GM21576 (cell line): ENCODE measurements around the gene COG3.

Source experiments
- ATAC-seq: cut with Tn5 transposase; IDR thresholded peaks from one replicate; pipeline ENCODE4 v1.9.1; 2021; ENCODE audit warnings: mild to moderate bottlenecking, moderate library complexity; ENCODE audit not compliant: unreplicated experiment

COG3 gene

GRCh38 chr13:45445053-45445452 lies 19.7 kb upstream of the COG3 start:
- ATAC-seq, result no peak

GRCh38 chr13:45446181-45446580 lies 18.6 kb upstream of the COG3 start:
- ATAC-seq, result no peak

- ATAC-seq, result no peak
Measured at GRCh38 chr13:45447050-45447661, 17.6 kb upstream of the COG3 start.

- ATAC-seq, result no peak
Measured at GRCh38 chr13:45448965-45449559, 15.7 kb upstream of the COG3 start.

- ATAC-seq, result no peak
Measured at GRCh38 chr13:45451282-45451681, 13.5 kb upstream of the COG3 start.

GRCh38 chr13:45454204-45454603 lies 10.5 kb upstream of the COG3 start:
- no peak for ATAC-seq

- ATAC-seq, result no peak
Measured at GRCh38 chr13:45456196-45456972, 8.4 kb upstream of the COG3 start.

- ATAC-seq, result no peak
Measured at GRCh38 chr13:45464141-45464686, 525 bp upstream of the COG3 start.

GRCh38 chr13:45466359-45466758 lies 1.6 kb downstream of the COG3 start:
- no peak for ATAC-seq

- ATAC-seq, result no peak
Measured at GRCh38 chr13:45468635-45469034, 3.9 kb downstream of the COG3 start.

GRCh38 chr13:45472171-45472705 lies 7.5 kb downstream of the COG3 start:
- no peak for ATAC-seq

GRCh38 chr13:45473627-45474026 lies 8.9 kb downstream of the COG3 start:
- ATAC-seq, result no peak

GRCh38 chr13:45474584-45475454 lies 10.1 kb downstream of the COG3 start:
- no peak for ATAC-seq

- no peak for ATAC-seq
Measured at GRCh38 chr13:45479661-45480060, 14.9 kb downstream of the COG3 start.

GRCh38 chr13:45481688-45482087 lies 16.9 kb downstream of the COG3 start:
- no peak for ATAC-seq

GRCh38 chr13:45482571-45483173 lies 17.9 kb downstream of the COG3 start:
- no peak for ATAC-seq

- ATAC-seq, result no peak
Measured at GRCh38 chr13:45487604-45488003, 22.9 kb downstream of the COG3 start.

GRCh38 chr13:45490068-45490467 lies 25.3 kb downstream of the COG3 start:
- no peak for ATAC-seq

GRCh38 chr13:45492538-45492937 lies 27.8 kb downstream of the COG3 start:
- ATAC-seq, result no peak

GRCh38 chr13:45496942-45497341 lies 32.2 kb downstream of the COG3 start:
- ATAC-seq, result no peak
